Uterus (tissue), 4 donors: Measurements from ENCODE around the gene KIAA0513. TPM values are rescaled to one million over a fixed set of nuclear protein-coding genes. Genes with fewer than 3 reads are reported as not detected.

Source experiments
- DNase-seq, 2 donors: peaks; one replicate each; pipeline ENCODE4 v3.0.0-alpha.2; 2019 to 2020
- H3K27ac ChIP-seq, 2 donors: fragments of 200-600 bp; sonication (generic); 1 replicate in 1 of 2; 2 replicates in 1 of 2; pipeline ENCODE4 v1.5.1; 2016 to 2018
- H3K27me3 ChIP-seq, 2 donors: fragments of 200-600 bp; sonication (generic); one replicate each; pipeline ENCODE4 v1.5.1; 2018 to 2019; ENCODE audit warnings: control low read depth in 1 of 2
- H3K36me3 ChIP-seq, 2 donors: fragments of 200-600 bp; sonication (generic); one replicate each; pipeline ENCODE4 v1.5.1; 2019; ENCODE audit warnings: control low read depth in 1 of 2
- H3K4me1 ChIP-seq, 2 donors: fragments of 200-600 bp; sonication (generic); one replicate each; pipeline ENCODE4 v1.5.1; 2018 to 2019; ENCODE audit warnings: control low read depth in 1 of 2
- H3K4me3 ChIP-seq, 2 donors: fragments of 200-600 bp; sonication (generic); 1 replicate in 1 of 2; 2 replicates in 1 of 2; pipeline ENCODE4 v1.5.1; 2018 to 2019; ENCODE audit warnings: mild to moderate bottlenecking in 1 of 2
- H3K9me3 ChIP-seq, 2 donors: fragments of 200-600 bp; sonication (generic); one replicate each; pipeline ENCODE4 v1.5.1; 2019; ENCODE audit warnings: control low read depth in 1 of 2
- POLR2A ChIP-seq, 2 donors: fragments of 450-650 bp; IDR thresholded peaks; one replicate each; pipeline ENCODE4 v1.6.1; 2016; ENCODE audit warnings: antibody characterized with exemption in 2 of 2, mild to moderate bottlenecking in 1 of 2, moderate library complexity in 1 of 2
- intact Hi-C: fragments of 100-400 bp; cut with DNase I; formaldehyde crosslinking; loops from one replicate; pipeline ENCODE4 v1.15.1; 2023; ENCODE audit warnings: low total_unique reads
- total RNA-seq, 4 donors: library from RNA; depleted of rRNA in 3 of 4; stranded (reverse); fragments of >200 nt in 3 of 4; gene quantifications; one replicate each; pipeline versions ENCODE4 v1.1.0 to v1.2.4, GENCODE V29; 2014 to 2023
- TF ChIP-seq, protein P1 (sequence below), 4 experiments: fragments of 200-600 bp in 2 of 4; fragments of 450-650 bp in 2 of 4; sonication (generic) in 2 of 4; IDR thresholded peaks; one replicate each; pipeline ENCODE4 v1.5.1; 2016 to 2019; ENCODE audit warnings: antibody characterized with exemption in 4 of 4, mild to moderate bottlenecking in 2 of 4, moderate library complexity in 1 of 4
- donor health status: DM: yes; HTN: yes; CAD: no.

Gene KIAA0513
- total RNA-seq, 4 donors from 2014 or later = 4.7 to 17.3 (median 9.4) TPM

DNA sequence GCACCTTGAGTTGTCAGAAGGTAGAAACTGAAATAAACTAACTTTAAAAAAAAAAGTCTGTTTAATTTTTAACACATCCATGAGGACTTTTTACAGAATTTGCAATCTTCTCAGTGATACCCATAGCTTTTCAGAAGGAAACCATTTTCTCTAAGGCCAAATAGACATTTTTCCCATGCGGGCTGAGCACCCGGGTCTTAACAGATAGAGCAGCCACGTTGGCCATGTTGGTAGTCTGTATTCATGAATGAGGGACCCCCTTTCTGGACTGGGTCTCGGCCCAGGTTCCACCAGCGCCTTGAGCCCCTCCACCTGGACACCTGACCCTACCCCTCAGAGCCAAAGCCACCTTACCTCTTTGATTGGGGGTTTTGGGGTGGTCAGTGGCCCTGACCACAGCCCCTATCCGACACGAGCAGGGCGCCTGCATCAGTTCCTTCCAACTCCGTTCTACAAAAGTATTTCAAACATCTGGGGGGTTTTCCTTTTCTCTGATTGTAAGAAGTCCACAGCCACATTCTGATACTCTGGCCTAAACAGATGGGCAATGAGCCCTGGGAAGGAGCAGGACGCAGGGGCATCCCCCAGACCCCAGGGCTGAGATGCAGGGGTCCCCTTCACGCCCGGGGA lies 66.7 kb downstream of the KIAA0513 start:
- TF ChIP-seq, protein P1, sequence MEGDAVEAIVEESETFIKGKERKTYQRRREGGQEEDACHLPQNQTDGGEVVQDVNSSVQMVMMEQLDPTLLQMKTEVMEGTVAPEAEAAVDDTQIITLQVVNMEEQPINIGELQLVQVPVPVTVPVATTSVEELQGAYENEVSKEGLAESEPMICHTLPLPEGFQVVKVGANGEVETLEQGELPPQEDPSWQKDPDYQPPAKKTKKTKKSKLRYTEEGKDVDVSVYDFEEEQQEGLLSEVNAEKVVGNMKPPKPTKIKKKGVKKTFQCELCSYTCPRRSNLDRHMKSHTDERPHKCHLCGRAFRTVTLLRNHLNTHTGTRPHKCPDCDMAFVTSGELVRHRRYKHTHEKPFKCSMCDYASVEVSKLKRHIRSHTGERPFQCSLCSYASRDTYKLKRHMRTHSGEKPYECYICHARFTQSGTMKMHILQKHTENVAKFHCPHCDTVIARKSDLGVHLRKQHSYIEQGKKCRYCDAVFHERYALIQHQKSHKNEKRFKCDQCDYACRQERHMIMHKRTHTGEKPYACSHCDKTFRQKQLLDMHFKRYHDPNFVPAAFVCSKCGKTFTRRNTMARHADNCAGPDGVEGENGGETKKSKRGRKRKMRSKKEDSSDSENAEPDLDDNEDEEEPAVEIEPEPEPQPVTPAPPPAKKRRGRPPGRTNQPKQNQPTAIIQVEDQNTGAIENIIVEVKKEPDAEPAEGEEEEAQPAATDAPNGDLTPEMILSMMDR (IDR thresholded peaks at IDR 0.05) = no peak
- no peak for TF ChIP-seq POLR2A (IDR thresholded peaks at IDR 0.05)
- H3K4me3 ChIP-seq = no peak overlapping the region
- H3K27ac ChIP-seq = no peak overlapping the region
- DNase-seq = no peak
- H3K36me3 ChIP-seq = no peaks in the 10 kb centered on the region
- no peaks in the 10 kb centered on the region for H3K27me3 ChIP-seq
- no peaks in the 10 kb centered on the region for H3K4me1 ChIP-seq
- intact Hi-C loops = no loop called here
- H3K9me3 ChIP-seq = no peaks in the 10 kb centered on the region

- TF ChIP-seq POLR2A (IDR thresholded peaks at IDR 0.05) = no peak
- TF ChIP-seq, protein P1 (IDR thresholded peaks at IDR 0.05) = no peak
- Histone ChIP-seq H3K9me3 (no peaks in the 10 kb centered on the region), H3K4me1 (no peaks in the 10 kb centered on the region), H3K27ac (no peak overlapping the region), H3K4me3 (no peak overlapping the region), H3K36me3 (no peaks in the 10 kb centered on the region), H3K27me3 (no peaks in the 10 kb centered on the region)
- DNase-seq = no peak
- intact Hi-C loops = no loop called here
Observed at GRCh38 chr16:85094812-85095211, 67.2 kb downstream of the KIAA0513 start.

DNA sequence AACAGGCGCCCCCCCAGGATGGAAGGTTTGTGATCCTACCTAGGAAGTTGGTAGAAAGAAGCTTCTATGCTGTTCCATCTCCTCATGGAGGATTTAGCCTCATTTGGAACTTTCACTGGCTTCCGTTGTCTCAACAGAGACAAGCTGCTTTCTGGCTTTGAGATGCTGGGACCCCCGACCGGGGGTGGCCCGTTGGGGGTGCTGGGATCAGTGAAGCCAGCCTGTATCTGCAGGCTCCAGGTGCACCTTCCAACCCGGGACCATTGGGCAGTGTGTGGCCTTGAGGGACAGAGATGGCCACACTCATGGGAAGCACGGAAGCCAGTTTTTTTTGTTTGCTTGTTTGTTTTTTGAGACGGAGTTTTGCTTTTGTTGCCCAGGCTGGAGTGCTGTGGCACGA lies 69.3 kb downstream of the KIAA0513 start:
- intact Hi-C loops = no loop called here
- Histone ChIP-seq H3K36me3 (no peaks in the 10 kb centered on the region), H3K27ac (no peak overlapping the region), H3K4me3 (no peak overlapping the region), H3K9me3 (no peaks in the 10 kb centered on the region), H3K4me1 (no peaks in the 10 kb centered on the region), H3K27me3 (no peaks in the 10 kb centered on the region)
- no peak for TF ChIP-seq POLR2A (IDR thresholded peaks at IDR 0.05)
- TF ChIP-seq, protein P1 (IDR thresholded peaks at IDR 0.05) = no peak
- no peak for DNase-seq

DNA sequence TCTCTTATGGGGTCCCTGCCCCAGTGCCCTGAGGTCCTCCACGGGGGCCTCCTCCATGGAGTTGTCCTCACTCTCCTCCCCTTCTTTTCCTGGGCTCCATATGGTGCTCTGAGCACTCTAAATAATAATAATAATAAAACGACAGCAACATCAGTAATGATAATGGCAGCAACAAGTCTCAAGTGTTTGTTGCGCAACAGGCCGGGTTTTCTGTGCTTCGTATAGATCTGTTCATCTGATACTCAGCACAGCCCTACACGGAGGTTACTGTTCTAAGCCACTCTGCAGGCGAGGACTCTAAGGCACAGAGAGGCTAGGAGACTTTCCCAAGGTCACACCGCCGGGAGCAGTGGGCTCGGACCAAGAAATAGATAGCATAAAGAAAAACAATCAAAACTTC lies 71.0 kb downstream of the KIAA0513 start:
- H3K9me3 ChIP-seq = no peaks in the 10 kb centered on the region
- intact Hi-C loops = no loop called here
- H3K4me1 ChIP-seq = no peaks in the 10 kb centered on the region
- no peak for DNase-seq
- H3K27me3 ChIP-seq = no peaks in the 10 kb centered on the region
- H3K4me3 ChIP-seq = no peak overlapping the region
- H3K27ac ChIP-seq = no peak overlapping the region
- H3K36me3 ChIP-seq = no peaks in the 10 kb centered on the region
- TF ChIP-seq, protein P1 (IDR thresholded peaks at IDR 0.05) = no peak
- no peak for TF ChIP-seq POLR2A (IDR thresholded peaks at IDR 0.05)

DNA sequence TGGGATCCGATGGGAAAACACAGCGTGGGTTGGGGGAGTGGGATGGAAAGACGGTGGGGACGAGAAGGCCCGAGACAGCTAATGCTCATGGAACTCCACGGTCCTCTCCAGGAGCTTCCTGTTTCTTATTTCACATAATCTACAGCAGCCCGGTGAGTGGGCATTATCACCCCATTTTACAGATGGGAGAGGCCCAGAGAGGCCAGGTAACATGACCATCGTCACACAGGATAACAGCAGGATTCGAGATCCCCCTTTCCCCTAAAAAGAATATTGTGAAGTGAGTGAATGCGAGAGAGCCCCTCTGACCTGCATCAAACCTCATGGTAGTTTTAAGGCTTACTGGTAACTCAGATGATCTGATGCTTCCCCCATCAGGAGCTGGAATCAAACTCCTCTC lies 72.7 kb downstream of the KIAA0513 start:
- Histone ChIP-seq H3K27ac (no peak overlapping the region), H3K4me3 (no peak overlapping the region), H3K36me3 (no peaks in the 10 kb centered on the region), H3K9me3 (no peaks in the 10 kb centered on the region), H3K27me3 (no peaks in the 10 kb centered on the region), H3K4me1 (no peaks in the 10 kb centered on the region)
- no peak for DNase-seq
- no peak for TF ChIP-seq POLR2A (IDR thresholded peaks at IDR 0.05)
- TF ChIP-seq, protein P1 (IDR thresholded peaks at IDR 0.05) = no peak
- intact Hi-C loops = no loop called here
